Neuronal stem cell (in vitro differentiated cells): ENCODE results near the gene CA6.
"Not testable (repeated sequence)": the region's sequence is repeated elsewhere in the genome, so short reads cannot be mapped to it uniquely, and the experiment has no call there.

Source experiments
- DNase-seq: peaks from one replicate; pipeline ENCODE4 v3.0.0-alpha.2; 2013; ENCODE audit warnings: low spot score
- H2AFZ ChIP-seq: one replicate; pipeline ENCODE4 v1.6.1; 2013; ENCODE audit warnings: mild to moderate bottlenecking, low read length, inconsistent platforms
- H2AK5ac ChIP-seq: 2 replicates; pipeline ENCODE4 v1.6.1; 2013; ENCODE audit warnings: low read depth, mild to moderate bottlenecking, inconsistent platforms, low read length, moderate library complexity, mixed read lengths
- H2BK120ac ChIP-seq: 2 replicates; pipeline ENCODE4 v1.6.1; 2013; ENCODE audit warnings: low read depth, mild to moderate bottlenecking, inconsistent platforms, low read length, moderate library complexity, mixed read lengths
- H2BK12ac ChIP-seq: one replicate; pipeline ENCODE4 v1.6.1; 2013; ENCODE audit warnings: low read length, inconsistent platforms
- H2BK15ac ChIP-seq: 2 replicates; pipeline ENCODE4 v1.6.1; 2013; ENCODE audit warnings: mild to moderate bottlenecking, low read length, inconsistent platforms, mixed read lengths
- H2BK5ac ChIP-seq: one replicate; pipeline ENCODE4 v1.6.1; 2013; ENCODE audit warnings: inconsistent platforms, mild to moderate bottlenecking, low read length, moderate library complexity
- H3K14ac ChIP-seq: one replicate; pipeline ENCODE4 v1.6.1; 2013; ENCODE audit warnings: low read length, inconsistent platforms
- H3K18ac ChIP-seq: 2 replicates; pipeline ENCODE4 v1.6.1; 2013; ENCODE audit warnings: low read length, inconsistent platforms
- H3K23ac ChIP-seq: 2 replicates; pipeline ENCODE4 v1.6.1; 2013; ENCODE audit warnings: low read depth, mild to moderate bottlenecking, mixed read lengths, low read length, inconsistent platforms; ENCODE audit not compliant: poor library complexity
- H3K27ac ChIP-seq: replicated peaks from 3 replicates; pipeline ENCODE4 v1.5.1; 2013; ENCODE audit warnings: low read length, inconsistent platforms
- H3K27me3 ChIP-seq, 3 experiments: 2 replicates each; pipeline ENCODE4 v1.6.1; 2013; ENCODE audit warnings: low read length in 3 of 3, mild to moderate bottlenecking in 2 of 3, inconsistent platforms in 1 of 3, low read depth in 1 of 3, mixed read lengths in 1 of 3, moderate library complexity in 1 of 3; ENCODE audit not compliant: control insufficient read depth in 3 of 3, insufficient read depth in 3 of 3
- H3K36me3 ChIP-seq, 2 donors: replicated peaks in 1 of 2; 2 replicates each; pipeline ENCODE4 v1.6.1; 2013; ENCODE audit warnings: low read length in 2 of 2; ENCODE audit not compliant: control insufficient read depth in 2 of 2, insufficient read depth in 2 of 2
- H3K4ac ChIP-seq: 2 replicates; pipeline ENCODE4 v1.6.1; 2013; ENCODE audit warnings: inconsistent platforms, mild to moderate bottlenecking, low read length, moderate library complexity
- H3K4me1 ChIP-seq, 2 donors: 1 replicate in 1 of 2; 2 replicates in 1 of 2; pipeline ENCODE4 v1.6.1; 2013; ENCODE audit warnings: low read length in 2 of 2, low read depth in 1 of 2; ENCODE audit not compliant: control insufficient read depth in 2 of 2, insufficient read depth in 1 of 2
- H3K4me2 ChIP-seq: one replicate; pipeline ENCODE4 v1.6.1; 2013; ENCODE audit warnings: mild to moderate bottlenecking, low read length, inconsistent platforms; ENCODE audit not compliant: insufficient read depth, poor library complexity, severe bottlenecking
- H3K4me3 ChIP-seq, 2 donors: 2 replicates each; pipeline ENCODE4 v1.5.1; 2013; ENCODE audit warnings: low read length in 2 of 2, mild to moderate bottlenecking in 2 of 2, inconsistent platforms in 1 of 2, moderate library complexity in 1 of 2
- H3K79me1 ChIP-seq: one replicate; pipeline ENCODE4 v1.6.1; 2013; ENCODE audit warnings: low read depth, mild to moderate bottlenecking, inconsistent platforms, low read length, moderate library complexity
- H3K9ac ChIP-seq: one replicate; pipeline ENCODE4 v1.6.1; 2013; ENCODE audit warnings: mild to moderate bottlenecking, low read depth, low read length, inconsistent platforms; ENCODE audit not compliant: poor library complexity
- H3K9me3 ChIP-seq, 2 donors: replicated peaks in 1 of 2; 2 replicates each; pipeline versions ENCODE3 to v1.6.1; 2013; ENCODE audit warnings: low read length in 2 of 2, mild to moderate bottlenecking in 2 of 2, inconsistent platforms in 1 of 2, low read depth in 1 of 2, mixed read lengths in 1 of 2, moderate library complexity in 1 of 2; ENCODE audit not compliant: control insufficient read depth in 2 of 2, insufficient read depth in 1 of 2
- H4K8ac ChIP-seq: one replicate; pipeline ENCODE4 v1.6.1; 2013; ENCODE audit warnings: low read depth, mild to moderate bottlenecking, inconsistent platforms, low read length, moderate library complexity
- H4K91ac ChIP-seq: one replicate; pipeline ENCODE4 v1.6.1; 2013; ENCODE audit warnings: low read length, low read depth, mild to moderate bottlenecking, inconsistent platforms; ENCODE audit not compliant: poor library complexity
- WGBS, 2 donors: extraction: QIAGEN DNeasy Blood & Tissue Kit; methylation state at CpG; one replicate each; pipeline ENCODE4 v1.1.7; 2013; ENCODE audit warnings: missing lambda C conversion rate in 2 of 2, mixed read lengths in 1 of 2; ENCODE audit not compliant: insufficient read length in 2 of 2, insufficient replicate concordance in 1 of 2; ENCODE audit errors: extremely low coverage in 2 of 2; 5-methylcytosine and 5-hydroxymethylcytosine counted together

CA6 gene

DNA sequence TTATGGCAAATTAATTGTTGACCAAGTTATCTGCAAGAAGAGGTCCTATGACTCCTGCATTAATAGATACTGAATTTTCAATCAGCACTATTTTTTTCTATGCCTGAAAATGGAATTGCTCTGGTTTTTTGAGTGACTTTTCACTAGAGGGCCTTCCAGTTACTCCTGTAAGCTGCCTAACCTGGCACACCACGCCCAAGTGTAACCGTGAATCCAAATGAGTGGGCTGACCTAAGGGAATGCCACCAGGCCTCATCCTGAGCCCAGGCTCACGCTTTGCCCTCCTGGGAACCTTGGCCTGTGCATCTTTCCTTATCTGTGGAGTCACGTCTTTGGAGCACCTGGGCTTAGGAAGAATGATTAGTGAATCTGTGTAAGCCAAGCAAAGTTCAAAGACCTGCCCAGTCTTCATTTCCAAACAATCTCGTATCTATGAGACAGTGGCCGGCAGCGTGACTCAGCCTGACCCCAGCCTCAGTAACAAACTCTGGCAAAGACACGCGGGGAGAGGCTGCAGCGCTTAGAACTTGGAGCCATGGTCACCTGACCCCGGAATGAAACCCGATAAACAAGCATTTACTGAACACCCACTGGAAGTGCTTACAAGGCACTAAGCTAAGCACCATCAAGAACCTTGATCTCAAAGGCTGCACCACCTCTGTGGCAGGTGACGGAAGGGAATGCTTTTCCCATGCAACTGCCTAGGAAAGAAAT lies 48.5 kb downstream of the CA6 start:
- H3K23ac ChIP-seq, H4K91ac ChIP-seq, H2BK15ac ChIP-seq, H4K8ac ChIP-seq, H3K4ac ChIP-seq, H2BK12ac ChIP-seq, H2AK5ac ChIP-seq, H3K4me3 ChIP-seq, H3K27me3 ChIP-seq, H2BK5ac ChIP-seq, H3K14ac ChIP-seq, H3K27ac ChIP-seq, H2AFZ ChIP-seq, H3K4me1 ChIP-seq, H3K9me3 ChIP-seq, H3K36me3 ChIP-seq, H3K4me2 ChIP-seq, H3K9ac ChIP-seq, DNase-seq, H3K18ac ChIP-seq, H2BK120ac ChIP-seq, H3K79me1 ChIP-seq: not testable (repeated sequence)
- WGBS, 2 donors: no CpG with 5 or more reads among the region's 13 CpGs

GRCh38 chr1:9001534-9002214 lies 56.0 kb downstream of the CA6 start:
- DNase-seq, H3K9me3 ChIP-seq, H4K8ac ChIP-seq, H2AK5ac ChIP-seq, H3K4me1 ChIP-seq, H3K23ac ChIP-seq, H3K4me3 ChIP-seq, H4K91ac ChIP-seq, H3K36me3 ChIP-seq, H2BK5ac ChIP-seq, H3K4me2 ChIP-seq, H3K27me3 ChIP-seq, H2BK15ac ChIP-seq, H3K4ac ChIP-seq, H3K79me1 ChIP-seq, H3K14ac ChIP-seq, H3K18ac ChIP-seq, H3K27ac ChIP-seq, H2AFZ ChIP-seq, H2BK120ac ChIP-seq, H2BK12ac ChIP-seq, H3K9ac ChIP-seq: not testable (repeated sequence)
- no CpG with 5 or more reads among the region's 13 CpGs for WGBS, 2 donors

- no CpG with 5 or more reads among the region's 11 CpGs for WGBS, 2 donors
- not testable (repeated sequence) for H3K4ac ChIP-seq, H3K4me1 ChIP-seq, H2BK15ac ChIP-seq, H3K14ac ChIP-seq, H3K27ac ChIP-seq, H2BK12ac ChIP-seq, H2AFZ ChIP-seq, H3K4me2 ChIP-seq, DNase-seq, H2BK5ac ChIP-seq, H3K18ac ChIP-seq, H3K4me3 ChIP-seq, H3K23ac ChIP-seq, H4K91ac ChIP-seq, H3K27me3 ChIP-seq, H2AK5ac ChIP-seq, H3K9me3 ChIP-seq, H4K8ac ChIP-seq, H3K36me3 ChIP-seq, H3K9ac ChIP-seq, H3K79me1 ChIP-seq, H2BK120ac ChIP-seq
Measured at GRCh38 chr1:9002215-9002560, 56.5 kb downstream of the CA6 start.

DNA sequence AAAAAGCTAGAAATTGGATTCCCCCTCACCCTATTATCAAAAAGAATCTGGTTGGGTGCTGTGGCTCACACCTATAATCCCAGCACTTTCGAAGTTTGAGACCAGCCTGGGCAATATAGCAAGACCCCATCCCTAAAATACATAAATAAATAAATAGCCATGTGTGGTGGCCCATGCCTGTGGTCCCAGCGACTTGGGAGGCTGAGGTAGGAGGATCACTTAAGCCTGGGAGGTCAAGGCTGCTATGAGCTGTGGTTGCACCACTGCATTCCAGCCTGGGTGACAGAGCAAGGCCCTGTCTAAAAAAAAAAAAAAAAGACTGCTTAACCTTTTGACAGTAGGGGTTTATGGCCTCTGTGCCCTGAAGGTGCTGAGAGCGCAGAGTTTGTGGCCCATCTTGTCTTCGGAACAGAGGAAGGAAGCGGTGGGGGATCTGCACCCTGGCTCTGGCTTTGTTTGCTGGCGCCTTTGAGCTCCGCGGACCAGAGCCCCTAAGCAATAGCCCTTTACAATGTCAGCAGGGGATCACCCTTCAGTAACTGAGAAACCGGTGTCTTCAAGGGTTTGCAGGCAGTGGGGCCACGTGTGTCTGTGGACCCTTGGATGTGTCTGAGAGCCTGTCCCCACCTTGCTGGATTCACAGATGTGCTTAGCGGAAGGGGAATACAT lies 58.5 kb downstream of the CA6 start:
- Histone ChIP-seq H3K14ac (no peak overlapping the region), H3K9me3 (no peaks in the 10 kb centered on the region), H3K4me3 (no peak overlapping the region), H2BK12ac (peak overlapping the region; percentile 85), H3K36me3 (no peaks in the 10 kb centered on the region), H2AFZ (peak overlapping the region; percentile 57), H4K91ac (peak overlapping the region; percentile 65), H3K27me3 (peaks cover 0 to 10% (median 0%) of the 10 kb centered on the region in 3 experiments), H2BK120ac (no peak overlapping the region), H4K8ac (no peak overlapping the region), H3K4me1 (peaks cover 0 to 8% of the 10 kb centered on the region in 2 donors), H3K9ac (no peak overlapping the region), H3K4me2 (no peak overlapping the region), H2BK15ac (peak overlapping the region; percentile 94), H2AK5ac (peak overlapping the region; percentile 99), H2BK5ac (peak overlapping the region; percentile 83), H3K79me1 (no peaks in the 10 kb centered on the region), H3K18ac (peak overlapping the region; percentile 20), H3K23ac (peak overlapping the region; percentile 80), H3K27ac (no peak overlapping the region), H3K4ac (no peak overlapping the region)
- WGBS, 2 donors: no CpG with 5 or more reads among the region's 11 CpGs
- DNase-seq: no peak
